GM19025 (cell line): Measurements from ENCODE around the gene SYNE3.

Source experiments
- ATAC-seq: cut with Tn5 transposase; IDR thresholded peaks from one replicate; pipeline ENCODE4 v1.9.1; 2021; ENCODE audit warnings: mild to moderate bottlenecking, low read depth, moderate library complexity; ENCODE audit not compliant: unreplicated experiment

The SYNE3 gene

DNA sequence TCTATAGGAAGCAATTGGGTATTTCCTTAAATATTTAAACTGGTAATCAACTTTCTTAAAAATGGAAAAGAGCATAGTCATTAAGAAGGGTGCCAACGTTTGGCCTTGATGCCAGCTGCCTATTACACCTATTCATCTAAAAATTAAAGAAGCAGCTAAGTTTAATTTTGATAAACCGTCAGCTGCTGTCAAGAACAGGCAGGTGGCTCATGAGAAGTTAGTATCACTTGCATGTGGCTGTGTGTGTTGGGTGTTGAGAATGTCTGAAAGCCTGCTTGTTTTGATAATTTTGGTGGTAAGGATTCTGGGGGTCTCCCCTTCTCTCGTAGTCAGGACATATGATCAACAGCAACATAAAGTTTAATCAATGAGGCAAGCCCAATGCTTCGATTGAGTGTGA lies 24.9 kb upstream of the SYNE3 start:
- ATAC-seq = no peak

DNA sequence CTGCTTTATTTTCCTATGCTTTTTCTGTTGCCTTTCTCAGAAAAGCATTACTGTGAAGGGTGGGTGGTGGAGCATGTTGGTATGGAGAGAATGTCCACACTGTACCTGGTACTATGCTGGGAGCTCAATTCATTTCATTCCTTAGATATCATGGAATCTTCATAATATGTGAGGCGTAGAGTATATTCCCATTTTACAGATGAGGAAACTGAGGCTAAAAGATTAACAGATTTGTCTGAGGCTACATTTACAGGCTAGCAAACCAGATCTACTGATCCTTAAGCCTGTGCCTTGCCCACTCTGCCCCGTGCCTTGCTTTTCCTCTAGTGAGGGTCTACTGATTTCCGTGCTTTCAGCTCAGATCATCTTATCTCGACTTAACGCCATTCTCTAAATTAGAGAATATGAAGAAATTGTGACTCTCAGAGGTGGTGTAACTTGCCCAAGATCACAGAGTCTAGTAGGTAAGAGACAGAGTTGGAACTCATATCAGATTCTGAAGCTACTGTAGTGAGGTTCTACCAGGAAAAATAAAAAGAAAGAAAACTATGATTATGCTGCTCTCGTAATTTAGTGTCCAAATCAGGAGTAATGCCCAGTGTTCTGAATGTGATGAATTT lies 23.9 kb upstream of the SYNE3 start:
- ATAC-seq = no peak

DNA sequence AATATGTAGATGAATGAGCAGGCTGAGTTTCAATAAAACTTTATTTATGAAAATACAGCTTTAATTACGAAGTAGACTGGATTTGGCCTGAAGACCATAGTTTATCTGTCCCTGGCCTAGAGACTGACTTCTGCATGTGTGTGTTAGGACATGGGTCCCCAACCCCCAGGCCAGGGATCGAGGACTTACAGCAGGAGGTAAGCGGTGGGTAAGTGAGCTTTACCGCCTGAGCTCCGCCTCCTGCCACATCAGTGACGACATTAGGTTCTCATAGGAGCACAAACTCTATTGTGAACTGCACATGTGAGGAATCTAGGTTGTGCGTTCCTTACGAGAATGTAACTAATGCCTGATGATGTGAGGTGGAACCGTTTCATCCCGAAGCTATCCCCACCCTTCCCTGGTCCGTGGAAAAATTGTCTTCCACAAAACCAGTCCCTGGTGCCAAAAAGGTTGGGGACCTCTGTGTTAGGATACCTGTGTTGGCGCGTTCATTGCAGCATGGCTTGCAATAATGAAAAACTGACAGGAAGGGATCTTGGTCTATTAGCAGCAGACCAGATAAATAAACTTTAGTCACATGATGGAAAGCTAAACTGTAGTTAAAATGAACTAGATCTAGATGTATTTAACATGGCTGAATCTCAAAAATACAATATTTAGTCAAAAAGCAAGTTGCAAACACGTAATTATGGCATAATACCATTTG lies 22.5 kb upstream of the SYNE3 start:
- no peak for ATAC-seq

GRCh38 chr14:95537298-95538089 lies 21.0 kb upstream of the SYNE3 start:
- no peak for ATAC-seq

- ATAC-seq = no peak
Measured at GRCh38 chr14:95536671-95537070, 20.2 kb upstream of the SYNE3 start.

- no peak for ATAC-seq
Measured at GRCh38 chr14:95536036-95536593, 19.7 kb upstream of the SYNE3 start.

DNA sequence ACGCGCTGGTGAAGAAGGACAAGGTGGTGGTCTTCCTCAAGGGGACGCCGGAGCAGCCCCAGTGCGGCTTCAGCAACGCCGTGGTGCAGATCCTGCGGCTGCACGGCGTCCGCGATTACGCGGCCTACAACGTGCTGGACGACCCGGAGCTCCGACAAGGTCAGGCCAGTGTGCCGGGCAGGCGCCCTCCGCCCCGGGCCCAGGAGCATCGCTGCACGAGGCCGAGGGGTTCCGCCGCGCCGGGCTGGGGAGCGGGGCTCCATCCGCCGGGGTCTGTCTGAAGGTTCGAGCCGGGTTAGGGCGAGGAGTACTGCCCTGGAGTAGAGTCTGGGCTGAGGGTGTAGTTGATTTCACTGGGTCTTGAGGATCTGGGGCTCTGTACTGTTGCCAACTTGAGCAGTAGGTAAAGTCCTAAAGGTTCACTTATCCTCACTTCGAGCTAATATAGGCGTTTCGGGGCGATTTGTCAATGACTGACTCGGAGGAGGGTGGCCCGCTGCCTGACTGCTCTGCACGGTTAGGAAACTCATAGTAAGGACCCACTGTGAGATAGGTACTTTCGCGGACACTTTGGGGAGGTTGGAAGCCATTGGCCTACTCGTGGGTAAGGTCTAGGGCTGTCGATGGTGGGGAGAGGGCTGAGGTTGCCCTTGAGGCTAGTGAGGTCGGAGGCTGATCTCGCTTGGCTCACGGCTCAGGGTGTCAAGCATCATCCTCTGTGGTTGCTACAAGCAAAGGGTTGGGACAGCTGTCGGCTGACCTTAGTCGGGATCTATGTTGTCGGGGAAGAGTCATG lies 19.0 kb upstream of the SYNE3 start:
- ATAC-seq = no peak

- ATAC-seq = peak; percentile 91
Measured at GRCh38 chr14:95534299-95535225, 18.1 kb upstream of the SYNE3 start, which contains the start of gene GLRX5. Gene GLRX5, plus strand, starts transcription at chr14:95535050. Its CDS starts 40 bp downstream, at chr14:95535090.

DNA sequence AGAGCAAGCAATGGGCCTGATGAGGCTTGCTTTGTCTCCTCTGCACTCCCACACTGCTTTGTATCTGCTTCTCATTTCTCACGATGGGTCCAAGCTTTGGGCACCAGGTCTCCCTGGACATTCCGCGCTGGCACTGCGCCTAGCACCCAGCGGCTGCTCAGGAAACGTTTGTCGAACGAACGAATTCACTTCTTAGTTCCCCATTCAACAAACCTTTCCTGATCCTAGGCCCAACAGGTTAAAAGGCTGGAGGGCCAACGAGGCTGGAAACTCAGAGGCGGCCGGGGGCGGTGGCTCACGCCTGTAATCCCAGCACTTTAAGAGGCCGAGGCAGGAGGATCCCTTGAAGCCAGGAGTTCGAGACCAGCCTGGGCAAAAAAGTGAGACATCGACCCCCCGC lies 17.4 kb upstream of the SYNE3 start:
- no peak for ATAC-seq

DNA sequence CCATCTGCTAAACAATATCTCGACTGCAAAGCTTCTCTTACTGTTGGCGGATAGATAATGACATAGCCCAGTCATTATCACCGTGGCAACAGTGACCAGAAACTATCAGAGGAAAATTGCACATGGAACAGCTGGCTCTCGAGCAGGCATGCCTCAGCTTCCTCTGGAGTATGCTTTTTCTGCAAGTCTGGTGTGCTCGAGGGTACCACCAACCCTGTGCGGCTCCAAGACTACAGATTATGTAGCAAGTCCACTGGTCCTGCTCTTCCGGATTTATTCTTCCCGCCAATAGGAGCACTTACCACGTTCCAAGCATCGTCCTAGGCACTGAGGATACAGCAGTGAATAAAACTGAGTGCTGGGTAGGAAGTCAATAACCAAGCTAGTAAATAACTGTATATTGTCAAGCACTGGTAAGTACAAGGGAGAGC lies 17.0 kb upstream of the SYNE3 start:
- ATAC-seq = no peak

- ATAC-seq = no peak
Measured at GRCh38 chr14:95531969-95532368, 15.5 kb upstream of the SYNE3 start.

DNA sequence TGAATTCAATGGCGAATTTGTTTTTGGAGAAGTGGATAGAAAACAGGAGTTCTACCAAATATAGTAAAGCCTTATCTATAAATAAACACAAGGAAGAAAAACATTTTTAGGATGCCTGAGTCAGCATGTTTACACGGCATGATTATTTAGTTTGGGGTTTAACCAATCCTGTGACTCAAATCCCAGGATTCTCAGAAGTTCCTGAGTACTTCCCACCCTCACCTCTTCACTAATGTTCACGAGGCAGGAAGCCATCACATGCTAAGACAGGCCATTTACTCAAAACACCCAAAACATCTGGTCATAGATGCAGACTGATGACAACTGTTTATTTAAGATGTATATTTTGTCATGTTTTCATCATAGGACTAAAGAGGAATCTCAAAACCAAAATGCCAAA lies 15.0 kb upstream of the SYNE3 start:
- ATAC-seq = no peak

- no peak for ATAC-seq
Measured at GRCh38 chr14:95530473-95531276, 14.2 kb upstream of the SYNE3 start.

GRCh38 chr14:95529216-95529615 lies 12.8 kb upstream of the SYNE3 start:
- ATAC-seq = no peak

GRCh38 chr14:95527387-95528002 lies 11.0 kb upstream of the SYNE3 start:
- ATAC-seq = no peak

- ATAC-seq = no peak
Measured at GRCh38 chr14:95526483-95527386, 10.3 kb upstream of the SYNE3 start.

- ATAC-seq = no peak
Measured at GRCh38 chr14:95525999-95526398, 9.5 kb upstream of the SYNE3 start.
